Heart left ventricle (tissue), 16 donors: ENCODE measurements around the gene RAP2B. TPM values are rescaled to one million over a fixed set of nuclear protein-coding genes. Genes with fewer than 3 reads are reported as not detected.
A peak's percentile ranks its signal among the peaks of the same experiment; 100 is the strongest.
"Not testable (repeated sequence)": the region's sequence is repeated elsewhere in the genome, so short reads cannot be mapped to it uniquely, and the experiment has no call there.

Experiments
- ATAC-seq, 4 donors: fragments of 200-7000 bp; cut with Tn5 transposase; one replicate each; pipeline ENCODE4 v1.9.1; 2020 to 2022; ENCODE audit warnings: moderate library complexity in 4 of 4, mild to moderate bottlenecking in 3 of 4, moderate number of reproducible peaks in 1 of 4
- DNase-seq, 5 donors: peaks; one replicate each; pipeline ENCODE4 v3.0.0-alpha.2; 2020
- H3K27ac ChIP-seq, 12 donors: fragments of 200-600 bp; sonication (generic) in 4 of 12; one replicate each; pipeline versions ENCODE4 v1.5.0 to v1.8.0; 2016 to 2022; ENCODE audit warnings: mild to moderate bottlenecking in 2 of 12
- H3K27me3 ChIP-seq, 9 donors: fragments of 200-600 bp; sonication (generic) in 2 of 9; one replicate each; pipeline versions ENCODE4 v1.5.1 to v1.8.0; 2016 to 2022; ENCODE audit warnings: mild to moderate bottlenecking in 3 of 9
- H3K36me3 ChIP-seq, 9 donors: fragments of 200-600 bp; sonication (generic) in 2 of 9; one replicate each; pipeline versions ENCODE4 v1.5.0 to v1.8.0; 2018 to 2022; ENCODE audit warnings: mild to moderate bottlenecking in 2 of 9
- H3K4me1 ChIP-seq, 12 donors: fragments of 200-600 bp; sonication (generic) in 4 of 12; one replicate each; pipeline versions ENCODE4 v1.5.0 to v1.8.0; 2016 to 2022; ENCODE audit warnings: mild to moderate bottlenecking in 3 of 12
- H3K4me3 ChIP-seq, 12 donors: fragments of 200-600 bp; sonication (generic) in 4 of 12; one replicate each; pipeline versions ENCODE4 v1.5.0 to v1.8.0; 2017 to 2022; ENCODE audit warnings: mild to moderate bottlenecking in 9 of 12, moderate library complexity in 4 of 12
- H3K9me3 ChIP-seq, 12 donors: fragments of 200-600 bp; sonication (generic) in 4 of 12; one replicate each; pipeline versions ENCODE4 v1.5.0 to v1.8.0; 2016 to 2022; ENCODE audit warnings: mild to moderate bottlenecking in 1 of 12
- POLR2A ChIP-seq, 2 donors: fragments of 450-650 bp; IDR thresholded peaks; one replicate each; pipeline ENCODE4 v1.6.1; 2017; ENCODE audit warnings: antibody characterized with exemption in 2 of 2, mild to moderate bottlenecking in 2 of 2, moderate library complexity in 2 of 2
- WGBS, 4 donors: extraction: QIAGEN DNeasy Blood & Tissue Kit in 2 of 4; methylation state at CpG; one replicate each; pipeline versions ENCODE4 v1.1.5 to v1.1.7; 2013 to 2018; 5-methylcytosine and 5-hydroxymethylcytosine counted together
- intact Hi-C, 10 donors: fragments of 100-400 bp; cut with DNase I; formaldehyde crosslinking; loops; one replicate each; pipeline versions ENCODE4 v1.11.1 to v1.14.2; 2022
- long read RNA-seq, 3 donors: library from polyadenylated mRNA; unstranded; transcript quantifications; one replicate each; pipeline ENCODE4 v2.0.0, GENCODE V29; 2020 to 2021
- polyA plus RNA-seq, 2 donors: library from polyadenylated mRNA; stranded (reverse); fragments of 200-250 nt; gene quantifications; one replicate each; pipeline ENCODE4 v1.2.3, GENCODE V29; 2013
- total RNA-seq, 9 donors: library from RNA; depleted of rRNA in 2 of 9; stranded (reverse); fragments of >200 nt in 2 of 9; fragmentation: NEBNext Ultra II Directional in 3 of 9; extraction: Animal tissue kit (Norgen Biotek cat#: 25700) in 3 of 9; gene quantifications; one replicate each; pipeline versions ENCODE4 v1.1.0 to v1.2.4, GENCODE V29; 2016 to 2023
- TF ChIP-seq, protein P1 (sequence below), 12 donors: fragments of 200-600 bp; sonication (generic) in 4 of 12; IDR thresholded peaks; one replicate each; pipeline versions ENCODE4 v1.5.0 to v1.8.0; 2018 to 2022; ENCODE audit warnings: antibody characterized with exemption in 12 of 12, mild to moderate bottlenecking in 5 of 12
- donor health status: ischemic (EF 13 %, LVEDD 7.1; RV severe dilation, severe dysfunction).
- donor health status: healthy with polysubstance abuse.
- donor health status: DM: no; HTN: yes; CAD: no.
- donor health status: DM: no; HTN: no; CAD: no.
- donor health status: ischemic (EF 25% LVEDD 6.9; RV normal size, moderate dysfunction).
- donor health status: ischemic (EF 25% LVEDD 5.7; RV mildly dilated, moderate dysfunction).
- donor health status: healthy.
- donor health status: DM: yes; HTN: yes; CAD: no.
- donor health status: ischemic (EF 35%, LVEDD 5.7; RV mildly dilated, moderate dysfunction).
- donor health status: nonischemic (EF 11% LVEDD 7.7; RV severe dilation, severe dysfunction).
- donor health status: DM: yes; HTN: yes; CAD: no.
- donor health status: PGD.
- donor health status: ischemic (EF 29% LVEDD 5.4; RV normal size, mild dysfunction).
- donor health status: nonischemic (EF 23%, LVEDD 6.1; RV moderate dilation, normal function).

RAP2B gene
- total RNA-seq (10 to 100 TPM in 2 of 9 donors, 1 to 10 TPM in 7; 2.4 to 23.8 (median 3.8) TPM), polyA plus RNA-seq (1 to 10 TPM in 1 of 2 donors, under 1 TPM in 1; 0.99 to 1.5 TPM)
- long read RNA-seq, donor 1, full-length matches to known transcripts, result 6 of 6 reads
- long read RNA-seq, donor 1, partial matches to known transcripts, result 0 of 6 reads
- long read RNA-seq, donor 1, other reads (novel, unspliced or antisense), result 0 of 6 reads
- long read RNA-seq, donor 2, full-length matches to known transcripts, result 2 of 2 reads
- long read RNA-seq, donor 2, partial matches to known transcripts, result 0 of 2 reads
- long read RNA-seq, donor 2, other reads (novel, unspliced or antisense), result 0 of 2 reads
- long read RNA-seq, donor 3, full-length matches to known transcripts, result 6 of 6 reads
- long read RNA-seq, donor 3, partial matches to known transcripts, result 0 of 6 reads
- long read RNA-seq, donor 3, other reads (novel, unspliced or antisense), result 0 of 6 reads

DNA sequence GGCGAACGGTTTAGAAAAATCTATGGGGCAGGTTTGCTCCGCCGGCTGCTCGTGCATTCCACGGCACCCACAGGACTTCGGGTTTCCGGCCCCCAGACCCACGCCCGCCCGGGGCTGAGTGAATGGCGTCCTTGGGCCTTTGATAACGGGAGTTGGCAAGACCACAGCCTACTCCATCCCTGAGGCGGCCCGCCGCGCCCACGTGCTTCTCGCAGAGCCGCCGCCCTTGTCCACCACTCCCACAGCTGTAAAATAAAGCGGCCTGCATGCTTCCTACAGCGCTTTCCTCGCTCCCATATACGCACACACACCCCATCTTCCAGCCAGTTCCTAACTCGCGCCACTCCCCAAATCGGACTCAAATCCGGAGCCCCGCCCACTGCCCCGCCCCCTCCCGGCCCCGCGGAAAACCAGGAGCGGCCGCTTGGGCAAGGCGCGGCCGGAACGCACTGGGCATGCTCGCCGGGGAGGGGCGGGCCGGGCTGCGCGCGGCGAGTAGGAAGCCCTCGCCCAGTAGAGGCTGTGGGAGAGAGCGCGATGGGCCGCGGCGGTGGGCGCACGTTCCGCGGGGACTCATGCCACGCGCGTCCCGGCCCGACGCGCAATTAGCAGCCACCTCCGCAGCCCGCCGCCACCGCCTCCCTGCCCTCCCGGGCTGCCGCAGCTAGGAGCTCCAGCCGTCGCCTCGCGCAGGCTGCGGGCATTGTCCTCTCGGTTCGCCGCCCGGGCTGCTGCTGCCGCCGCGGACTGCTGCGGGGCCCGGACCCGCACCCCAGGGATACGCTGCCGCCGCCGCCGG is at the start of gene RAP2B:
TSS of gene RAP2B (plus strand) at position 513 of the 799 bp plus-strand sequence. CDS start 468 bp downstream, outside the sequence.
- Histone ChIP-seq H3K27ac (peak within 1 kb of the TSS; percentile 64 to 98 (median 89)), H3K9me3 (no peaks in the 10 kb centered on the region), H3K27me3 (no peaks in the 10 kb centered on the region), H3K36me3 (peaks cover 0 to 12% (median 0%) of the 10 kb centered on the region in 9 donors), H3K4me1 (peaks cover 0 to 39% (median 21%) of the 10 kb centered on the region in 12 donors), H3K4me3 (peak within 1 kb of the TSS; percentile 44 to 98 (median 82))
- peak; percentile 79 to 94 (median 91) for ATAC-seq
- intact Hi-C loops, result loop anchor here in 8 of 10 donors (2.0 to 10.0 kb wide), 13 partner anchors 60 to 605 kb away; no protein-coding TSS in a partner anchor
- WGBS, 4 donors, result 0 to 1% (median 1%) methylated on average over 25 to 91 of the region's 91 CpGs
- TF ChIP-seq POLR2A (IDR thresholded peaks at IDR 0.05), result peak; percentile 58 to 98
- TF ChIP-seq, protein P1, sequence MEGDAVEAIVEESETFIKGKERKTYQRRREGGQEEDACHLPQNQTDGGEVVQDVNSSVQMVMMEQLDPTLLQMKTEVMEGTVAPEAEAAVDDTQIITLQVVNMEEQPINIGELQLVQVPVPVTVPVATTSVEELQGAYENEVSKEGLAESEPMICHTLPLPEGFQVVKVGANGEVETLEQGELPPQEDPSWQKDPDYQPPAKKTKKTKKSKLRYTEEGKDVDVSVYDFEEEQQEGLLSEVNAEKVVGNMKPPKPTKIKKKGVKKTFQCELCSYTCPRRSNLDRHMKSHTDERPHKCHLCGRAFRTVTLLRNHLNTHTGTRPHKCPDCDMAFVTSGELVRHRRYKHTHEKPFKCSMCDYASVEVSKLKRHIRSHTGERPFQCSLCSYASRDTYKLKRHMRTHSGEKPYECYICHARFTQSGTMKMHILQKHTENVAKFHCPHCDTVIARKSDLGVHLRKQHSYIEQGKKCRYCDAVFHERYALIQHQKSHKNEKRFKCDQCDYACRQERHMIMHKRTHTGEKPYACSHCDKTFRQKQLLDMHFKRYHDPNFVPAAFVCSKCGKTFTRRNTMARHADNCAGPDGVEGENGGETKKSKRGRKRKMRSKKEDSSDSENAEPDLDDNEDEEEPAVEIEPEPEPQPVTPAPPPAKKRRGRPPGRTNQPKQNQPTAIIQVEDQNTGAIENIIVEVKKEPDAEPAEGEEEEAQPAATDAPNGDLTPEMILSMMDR (IDR thresholded peaks at IDR 0.05), result peak in 1 of 12 donors; percentile 10
- peak; percentile 96 to 98 (median 97) for DNase-seq

DNA sequence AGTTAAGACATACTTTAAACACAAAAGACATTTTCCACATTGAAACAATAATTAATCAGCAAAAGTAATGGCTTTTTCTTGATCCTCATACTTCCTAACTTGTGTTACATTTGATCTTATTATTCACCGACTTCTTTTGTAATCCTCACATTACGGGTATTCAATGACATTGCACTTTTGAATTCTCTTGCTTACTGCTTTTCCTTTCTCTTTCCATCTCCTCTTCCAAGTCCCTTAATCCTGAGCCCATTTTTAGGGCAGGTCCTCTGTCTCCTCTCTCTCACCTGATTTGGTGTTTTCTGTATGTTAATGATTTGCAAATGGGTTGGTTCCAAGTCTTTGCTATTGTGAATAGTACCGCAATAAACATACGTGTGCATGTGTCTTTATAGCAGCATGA is 48.5 kb upstream of the RAP2B start:
- Histone ChIP-seq H3K4me3 (no peak overlapping the region), H3K27me3 (no peaks in the 10 kb centered on the region), H3K36me3 (no peaks in the 10 kb centered on the region), H3K27ac (no peak overlapping the region), H3K9me3 (no peaks in the 10 kb centered on the region), H3K4me1 (peaks cover 0 to 6% (median 0%) of the 10 kb centered on the region in 12 donors)
- 91 to 96% (median 93%) methylated on average over 4 of the region's 4 CpGs for WGBS, 4 donors
- no peak for DNase-seq
- TF ChIP-seq, protein P1 (IDR thresholded peaks at IDR 0.05), result no peak
- no peak for TF ChIP-seq POLR2A (IDR thresholded peaks at IDR 0.05)
- no peak for ATAC-seq
- intact Hi-C loops, result no loop called here

DNA sequence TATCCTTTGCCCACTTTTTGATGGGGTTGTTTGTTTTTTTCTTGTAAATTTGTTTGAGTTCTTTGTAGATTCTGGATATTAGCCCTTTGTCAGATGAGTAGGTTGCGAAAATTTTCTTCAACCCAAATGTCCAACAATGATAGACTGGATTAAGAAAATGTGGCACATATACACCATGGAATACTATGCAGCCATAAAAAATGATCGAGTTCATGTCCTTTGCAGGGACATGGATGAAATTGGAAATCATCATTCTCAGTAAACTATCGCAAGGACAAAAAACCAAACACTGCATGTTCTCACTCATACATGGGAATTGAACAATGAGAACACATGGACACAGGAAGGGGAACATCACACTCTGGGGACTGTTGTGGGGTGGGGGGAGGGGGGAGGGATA is 47.8 kb upstream of the RAP2B start:
- H3K36me3 ChIP-seq, H3K9me3 ChIP-seq, H3K4me3 ChIP-seq, DNase-seq, ATAC-seq, H3K4me1 ChIP-seq, H3K27ac ChIP-seq, H3K27me3 ChIP-seq, intact Hi-C loops: not testable (repeated sequence)
- WGBS, 4 donors, result 92 to 97% (median 94%) methylated on average over 3 of the region's 3 CpGs

DNA sequence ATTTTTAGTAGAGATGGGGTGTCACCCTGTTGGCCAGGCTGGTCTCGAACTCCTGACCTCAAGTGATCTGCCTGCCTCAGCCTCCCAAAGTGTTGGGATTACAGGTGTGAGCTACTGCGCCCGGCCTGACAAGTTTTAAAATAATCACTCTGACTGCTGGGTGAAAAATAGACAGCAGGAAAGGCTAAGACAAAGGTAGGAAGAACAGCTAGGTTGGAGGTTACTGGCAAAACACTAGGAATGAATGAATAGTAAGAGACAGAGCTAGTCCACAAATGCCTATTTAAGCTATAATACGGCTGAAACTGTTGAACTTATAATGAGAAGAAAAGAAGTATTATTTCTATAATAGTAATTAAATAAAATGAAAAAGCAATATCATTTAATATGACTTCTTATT is 46.7 kb upstream of the RAP2B start:
- Histone ChIP-seq H3K9me3 (no peaks in the 10 kb centered on the region), H3K4me1 (peaks cover 0 to 6% (median 0%) of the 10 kb centered on the region in 12 donors), H3K27me3 (no peaks in the 10 kb centered on the region), H3K4me3 (no peak overlapping the region), H3K27ac (no peak overlapping the region), H3K36me3 (no peaks in the 10 kb centered on the region)
- 76 to 81% (median 78%) methylated on average over 4 of the region's 4 CpGs for WGBS, 4 donors
- intact Hi-C loops, result no loop called here
- ATAC-seq, result no peak
- no peak for DNase-seq
- TF ChIP-seq, protein P1 (IDR thresholded peaks at IDR 0.05), result no peak
- no peak for TF ChIP-seq POLR2A (IDR thresholded peaks at IDR 0.05)
